Body of pancreas (tissue), 4 donors: ENCODE measurements around the gene RNMT. TPM values are rescaled to one million over a fixed set of nuclear protein-coding genes. Genes with fewer than 3 reads are reported as not detected.
"Not testable (repeated sequence)": the region's sequence is repeated elsewhere in the genome, so short reads cannot be mapped to it uniquely, and the experiment has no call there.

Source experiments
- ATAC-seq: fragments of 150-250 bp; one replicate; pipeline ENCODE4 v1.9.1; 2016
- DNase-seq, 4 donors: peaks; one replicate each; pipeline ENCODE4 v3.0.0-alpha.2; 2019
- H3K27ac ChIP-seq, 4 donors: fragments of 200-600 bp; sonication (generic); 1 replicate in 3 of 4; 2 replicates in 1 of 4; pipeline versions ENCODE4 v1.5.1 to v1.6.1; 2016 to 2019; ENCODE audit warnings: mild to moderate bottlenecking in 1 of 4, mixed read lengths in 1 of 4, moderate library complexity in 1 of 4
- H3K27me3 ChIP-seq, 2 donors: fragments of 200-600 bp; sonication (generic); one replicate each; pipeline ENCODE4 v1.6.0; 2016; ENCODE audit warnings: mild to moderate bottlenecking in 1 of 2
- H3K36me3 ChIP-seq, 2 donors: fragments of 200-600 bp; sonication (generic); replicated peaks in 1 of 2; 2 replicates each; pipeline ENCODE4 v1.5.1; 2016; ENCODE audit warnings: low read depth in 2 of 2; ENCODE audit not compliant: insufficient read depth in 1 of 2
- H3K4me1 ChIP-seq: fragments of 200-600 bp; sonication (generic); one replicate; pipeline ENCODE4 v1.6.0; 2016
- H3K4me3 ChIP-seq, 2 donors: fragments of 200-600 bp; sonication (generic); 1 replicate in 1 of 2; 2 replicates in 1 of 2; pipeline ENCODE4 v1.5.1; 2016 to 2019
- H3K9me3 ChIP-seq, 3 donors: fragments of 200-600 bp; sonication (generic); 1 replicate in 2 of 3; 2 replicates in 1 of 3; pipeline ENCODE4 v1.5.1; 2016
- CTCF ChIP-seq, 7 experiments: fragments of 450-650 bp in 4 of 7; fragments of 200-600 bp in 3 of 7; sonication (generic) in 3 of 7; IDR thresholded peaks; one replicate each; pipeline ENCODE4 v1.5.1; 2016 to 2019; ENCODE audit warnings: antibody characterized with exemption in 7 of 7
- POLR2A ChIP-seq, 3 donors: fragments of 450-650 bp; IDR thresholded peaks; one replicate each; pipeline ENCODE4 v1.6.1; 2016; ENCODE audit warnings: antibody characterized with exemption in 3 of 3, mild to moderate bottlenecking in 2 of 3
- WGBS, 2 donors: methylation state at CpG; one replicate each; pipeline ENCODE4 v1.1.5; 2017; 5-methylcytosine and 5-hydroxymethylcytosine counted together
- intact Hi-C: fragments of 100-400 bp; cut with DNase I; formaldehyde crosslinking; loops from one replicate; pipeline ENCODE4 v1.15.1; 2023
- total RNA-seq, 2 donors: library from RNA; depleted of rRNA; stranded (reverse); fragments of >200 nt; gene quantifications; one replicate each; pipeline ENCODE4 v1.1.0, GENCODE V29; 2016

Gene RNMT
- total RNA-seq, 2 donors from 2014 or later, result 10.9 to 15.3 TPM

GRCh38 chr18:13735681-13736080 lies 9.2 kb downstream of the RNMT start:
- Histone ChIP-seq H3K4me3 (no peak overlapping the region), H3K36me3 (peaks cover 8 to 10% of the 10 kb centered on the region in 2 donors), H3K27me3 (no peaks in the 10 kb centered on the region), H3K4me1 (no peaks in the 10 kb centered on the region), H3K9me3 (no peaks in the 10 kb centered on the region), H3K27ac (no peak overlapping the region)
- 87 to 96% methylated on average over 2 of the region's 2 CpGs for WGBS, 2 donors
- no peak for ATAC-seq
- no peak for DNase-seq
- intact Hi-C loops, result no loop called here
- TF ChIP-seq CTCF (IDR thresholded peaks at IDR 0.05) (no peak), POLR2A (IDR thresholded peaks at IDR 0.05) (no peak)

- Histone ChIP-seq H3K27ac (no peak overlapping the region), H3K36me3 (peaks cover 0 to 34% of the 10 kb centered on the region in 2 donors), H3K27me3 (no peaks in the 10 kb centered on the region), H3K4me1 (no peaks in the 10 kb centered on the region), H3K9me3 (no peaks in the 10 kb centered on the region), H3K4me3 (no peak overlapping the region)
- 59 to 73% methylated on average over 3 of the region's 3 CpGs for WGBS, 2 donors
- TF ChIP-seq CTCF (IDR thresholded peaks at IDR 0.05) (no peak), POLR2A (IDR thresholded peaks at IDR 0.05) (no peak)
- DNase-seq (no peak), ATAC-seq (no peak)
- intact Hi-C loops, result no loop called here
Measured at GRCh38 chr18:13745696-13746095, 19.2 kb downstream of the RNMT start.

GRCh38 chr18:13746633-13747032 lies 20.2 kb downstream of the RNMT start:
- Histone ChIP-seq H3K4me3 (no peak overlapping the region), H3K27me3 (no peaks in the 10 kb centered on the region), H3K27ac (no peak overlapping the region), H3K36me3 (peaks cover 0 to 32% of the 10 kb centered on the region in 2 donors), H3K9me3 (no peaks in the 10 kb centered on the region), H3K4me1 (no peaks in the 10 kb centered on the region)
- WGBS, 2 donors, result 93 to 95% methylated on average over 3 of the region's 3 CpGs
- TF ChIP-seq CTCF (IDR thresholded peaks at IDR 0.05) (no peak), POLR2A (IDR thresholded peaks at IDR 0.05) (no peak)
- intact Hi-C loops, result no loop called here
- DNase-seq (no peak), ATAC-seq (no peak)

- H3K27ac ChIP-seq, ATAC-seq, intact Hi-C loops, H3K27me3 ChIP-seq, DNase-seq, H3K4me1 ChIP-seq, H3K4me3 ChIP-seq, H3K9me3 ChIP-seq: not testable (repeated sequence)
- 94 to 98% methylated on average over 3 of the region's 3 CpGs for WGBS, 2 donors
- peaks cover 3 to 31% of the 10 kb centered on the region in 2 donors for H3K36me3 ChIP-seq
Measured at GRCh38 chr18:13751599-13751998, 25.1 kb downstream of the RNMT start.

GRCh38 chr18:13756261-13756660 lies 29.8 kb downstream of the RNMT start:
- Histone ChIP-seq H3K36me3 (peaks cover 4 to 28% of the 10 kb centered on the region in 2 donors), H3K9me3 (no peaks in the 10 kb centered on the region), H3K27me3 (no peaks in the 10 kb centered on the region), H3K27ac (no peak overlapping the region), H3K4me3 (no peak overlapping the region), H3K4me1 (no peaks in the 10 kb centered on the region)
- TF ChIP-seq CTCF (IDR thresholded peaks at IDR 0.05) (no peak), POLR2A (IDR thresholded peaks at IDR 0.05) (no peak)
- 94 to 100% methylated on average over 2 of the region's 2 CpGs for WGBS, 2 donors
- DNase-seq, result no peak
- ATAC-seq, result no peak
- intact Hi-C loops, result no loop called here
